NT2/D1 (cell line): ENCODE measurements around the gene CNIH2.

Experiments
- YY1 ChIP-seq: IDR thresholded peaks from 2 replicates; pipeline ENCODE4 v1.6.1; 2011; ENCODE audit not compliant: insufficient read length, insufficient read depth
- ZNF274 ChIP-seq: IDR thresholded peaks from 2 replicates; pipeline ENCODE4 v1.6.1; 2011; ENCODE audit warnings: mild to moderate bottlenecking, low read depth, low read length

GRCh38 chr11:66265531-66266377, 12.2 kb upstream of the CNIH2 start:
- no peak for TF ChIP-seq YY1
- TF ChIP-seq ZNF274 = no peak
